ENCODE results near the gene CEP250. TPM values are rescaled to one million over a fixed set of nuclear protein-coding genes. Genes with fewer than 3 reads are reported as not detected.

The CEP250 gene
- polyA plus RNA-seq, 1 donor (not counting 4 experiments of a cell fraction or from before 2014, with no cell fraction given): 8.1 TPM

GRCh38 chr20:35467339-35468224 is 12.2 kb downstream of the CEP250 start:
- H3K4me2 ChIP-seq (ENCODE audit: control insufficient read depth, extremely low read depth, insufficient read depth, low read depth, low read length): no peak overlapping the region
- no peak overlapping the region for H3K27ac ChIP-seq (ENCODE audit: control insufficient read depth, insufficient read depth, low read length)
- FAIRE-seq: no peak
- H3K4me1 ChIP-seq (ENCODE audit: control insufficient read depth, extremely low read depth, insufficient read depth, low read length): no peaks in the 10 kb centered on the region
- no peaks in the 10 kb centered on the region for H3K79me2 ChIP-seq (ENCODE audit: control insufficient read depth, insufficient read depth, low read length)
- peaks cover 14 to 31% of the 10 kb centered on the region in 2 experiments for H3K36me3 ChIP-seq (ENCODE audit: control insufficient read depth in 2 of 2, extremely low read depth in 1 of 2, insufficient read depth in 2 of 2, low read length in 2 of 2)
- H4K20me1 ChIP-seq (ENCODE audit: control insufficient read depth, extremely low read depth, insufficient read depth, low read length): no peaks in the 10 kb centered on the region
- H2AFZ ChIP-seq (ENCODE audit: control insufficient read depth, low read length): no peak overlapping the region
- H3K9ac ChIP-seq (ENCODE audit: control insufficient read depth, extremely low read depth, insufficient read depth, low read length): no peak overlapping the region
- H3K9me1 ChIP-seq (ENCODE audit: control insufficient read depth, extremely low read depth, insufficient read depth, low read length): no peaks in the 10 kb centered on the region
- H3K4me3 ChIP-seq (ENCODE audit: control insufficient read depth in 2 of 3, extremely low read depth in 1 of 3, insufficient read depth in 2 of 3, low read depth in 1 of 3, low read length in 3 of 3): no peak overlapping the region
- dilution Hi-C loops (cut with MboI; ENCODE audit: extremely low pct_ligation_motif_present, low sequenced_read_pairs): no loop called here
- DNase-seq (ENCODE audit: low read depth, low spot score): no peak
- H3K9me3 ChIP-seq (ENCODE audit: control insufficient read depth, low read depth, low read length): no peaks in the 10 kb centered on the region
- H3K27me3 ChIP-seq (ENCODE audit: control insufficient read depth, extremely low read depth, insufficient read depth, low read length): no peaks in the 10 kb centered on the region
- TF ChIP-seq EZH2 (IDR thresholded peaks at IDR 0.05; ENCODE audit: low read length): no peak
- TF ChIP-seq, protein P1, sequence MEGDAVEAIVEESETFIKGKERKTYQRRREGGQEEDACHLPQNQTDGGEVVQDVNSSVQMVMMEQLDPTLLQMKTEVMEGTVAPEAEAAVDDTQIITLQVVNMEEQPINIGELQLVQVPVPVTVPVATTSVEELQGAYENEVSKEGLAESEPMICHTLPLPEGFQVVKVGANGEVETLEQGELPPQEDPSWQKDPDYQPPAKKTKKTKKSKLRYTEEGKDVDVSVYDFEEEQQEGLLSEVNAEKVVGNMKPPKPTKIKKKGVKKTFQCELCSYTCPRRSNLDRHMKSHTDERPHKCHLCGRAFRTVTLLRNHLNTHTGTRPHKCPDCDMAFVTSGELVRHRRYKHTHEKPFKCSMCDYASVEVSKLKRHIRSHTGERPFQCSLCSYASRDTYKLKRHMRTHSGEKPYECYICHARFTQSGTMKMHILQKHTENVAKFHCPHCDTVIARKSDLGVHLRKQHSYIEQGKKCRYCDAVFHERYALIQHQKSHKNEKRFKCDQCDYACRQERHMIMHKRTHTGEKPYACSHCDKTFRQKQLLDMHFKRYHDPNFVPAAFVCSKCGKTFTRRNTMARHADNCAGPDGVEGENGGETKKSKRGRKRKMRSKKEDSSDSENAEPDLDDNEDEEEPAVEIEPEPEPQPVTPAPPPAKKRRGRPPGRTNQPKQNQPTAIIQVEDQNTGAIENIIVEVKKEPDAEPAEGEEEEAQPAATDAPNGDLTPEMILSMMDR (optimal IDR thresholded peaks at IDR 0.05 in 1 of 3, IDR thresholded peaks at IDR 0.05 in 1 of 3, conservative IDR thresholded peaks at IDR 0.05 in 1 of 3; ENCODE audit: extremely low read depth in 1 of 3, insufficient read depth in 2 of 3, low read length in 3 of 3): no peak

GRCh38 chr20:35468671-35469334 is 13.4 kb downstream of the CEP250 start:
- Histone ChIP-seq H3K4me2 (ENCODE audit: control insufficient read depth, extremely low read depth, insufficient read depth, low read depth, low read length) (no peak overlapping the region), H3K4me3 (ENCODE audit: control insufficient read depth in 2 of 3, extremely low read depth in 1 of 3, insufficient read depth in 2 of 3, low read depth in 1 of 3, low read length in 3 of 3) (no peak overlapping the region)

More at GRCh38 chr20:35468671-35469334, 13.4 kb downstream of the CEP250 start:
- Histone ChIP-seq H3K27ac (ENCODE audit: control insufficient read depth, insufficient read depth, low read length) (no peak overlapping the region), H4K20me1 (ENCODE audit: control insufficient read depth, extremely low read depth, insufficient read depth, low read length) (no peaks in the 10 kb centered on the region), H3K4me1 (ENCODE audit: control insufficient read depth, extremely low read depth, insufficient read depth, low read length) (no peaks in the 10 kb centered on the region), H3K36me3 (ENCODE audit: control insufficient read depth in 2 of 2, extremely low read depth in 1 of 2, insufficient read depth in 2 of 2, low read length in 2 of 2) (peaks cover 21 to 41% of the 10 kb centered on the region in 2 experiments), H3K9me1 (ENCODE audit: control insufficient read depth, extremely low read depth, insufficient read depth, low read length) (no peaks in the 10 kb centered on the region), H3K79me2 (ENCODE audit: control insufficient read depth, insufficient read depth, low read length) (no peaks in the 10 kb centered on the region), H3K9me3 (ENCODE audit: control insufficient read depth, low read depth, low read length) (no peaks in the 10 kb centered on the region), H3K9ac (ENCODE audit: control insufficient read depth, extremely low read depth, insufficient read depth, low read length) (no peak overlapping the region), H2AFZ (ENCODE audit: control insufficient read depth, low read length) (no peak overlapping the region), H3K27me3 (ENCODE audit: control insufficient read depth, extremely low read depth, insufficient read depth, low read length) (no peaks in the 10 kb centered on the region)
- DNase-seq (ENCODE audit: low read depth, low spot score) (no peak), FAIRE-seq (no peak)
- TF ChIP-seq, protein P1 (optimal IDR thresholded peaks at IDR 0.05 in 1 of 3, IDR thresholded peaks at IDR 0.05 in 1 of 3, conservative IDR thresholded peaks at IDR 0.05 in 1 of 3; ENCODE audit: extremely low read depth in 1 of 3, insufficient read depth in 2 of 3, low read length in 3 of 3): no peak
- TF ChIP-seq EZH2 (IDR thresholded peaks at IDR 0.05; ENCODE audit: low read length): no peak
- dilution Hi-C loops (cut with MboI; ENCODE audit: extremely low pct_ligation_motif_present, low sequenced_read_pairs): no loop called here
